ENCODE data around the gene TOMM22. TPM values are rescaled to one million over a fixed set of nuclear protein-coding genes. Genes with fewer than 3 reads are reported as not detected.

The TOMM22 gene
- total and polyA plus RNA-seq, 7 donors = 39.5 to 125 (median 69.1) TPM

DNA sequence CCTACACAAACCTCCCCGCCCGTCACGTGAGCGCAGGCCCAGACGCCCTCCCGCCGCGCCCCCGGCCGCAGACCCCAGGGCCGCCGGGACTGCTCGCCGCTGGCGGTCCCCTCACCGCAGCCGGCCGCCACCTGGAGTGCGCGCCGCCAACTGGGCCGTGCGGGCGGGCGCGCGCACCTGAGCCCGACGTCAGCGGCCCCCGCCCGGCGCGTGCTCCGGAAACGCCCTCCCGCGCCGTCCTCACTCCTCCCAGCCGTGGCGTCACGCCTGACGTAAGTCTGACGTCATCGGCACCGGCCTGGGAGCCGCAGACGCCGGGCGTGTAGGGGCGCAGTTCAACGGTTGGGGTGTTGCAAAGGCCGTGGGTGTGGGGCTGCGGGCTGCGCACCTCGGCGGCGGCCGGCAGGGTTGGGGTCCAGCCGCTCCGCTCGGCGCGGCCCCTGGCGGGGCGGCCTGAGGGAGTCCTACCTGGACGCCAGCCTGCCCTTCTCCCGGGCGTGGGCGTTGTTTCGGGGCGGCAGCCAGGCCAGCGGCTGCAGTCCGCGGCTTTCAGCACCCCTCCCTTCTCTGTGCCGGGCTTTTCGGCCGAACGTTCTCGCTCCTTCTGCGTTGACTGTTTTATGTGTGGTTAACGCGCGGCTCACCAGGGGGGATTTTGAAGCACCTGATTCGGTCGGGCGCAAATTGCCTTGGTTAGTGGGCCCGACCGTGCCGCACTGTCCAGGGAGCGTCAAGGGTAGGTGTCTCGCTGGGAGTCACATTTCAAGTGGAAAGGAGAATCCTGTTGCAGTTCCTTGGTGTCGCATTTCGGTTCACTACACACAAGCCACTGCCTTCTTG is 19.3 kb downstream of the TOMM22 start, which contains the start of gene JOSD1:
TSS of gene JOSD1 (minus strand) at position 155 of the 840 bp plus-strand sequence. CDS start 956 bp downstream, outside the sequence.
- intact Hi-C loops (cut with DNase I) = no loop called here
- DNase-seq = peak; percentile 95 to 97
- Histone ChIP-seq H3K9me3 (no peaks in the 10 kb centered on the region), H3K27me3 (ENCODE audit: insufficient read depth in 3 of 3, low read length in 2 of 3) (no peaks in the 10 kb centered on the region), H3K27ac (peak within 1 kb of the TSS; percentile 98), H3K4me3 (peak within 1 kb of the TSS; percentile 94), H3K36me3 (ENCODE audit: insufficient read depth in 1 of 2, low read depth in 1 of 2) (peaks cover 4 to 21% of the 10 kb centered on the region in 2 donors), H3K4me1 (peaks cover 52% of the 10 kb centered on the region)
- ATAC-seq = peak; percentile 67 to 71 (median 69)
- TF ChIP-seq, protein P1, sequence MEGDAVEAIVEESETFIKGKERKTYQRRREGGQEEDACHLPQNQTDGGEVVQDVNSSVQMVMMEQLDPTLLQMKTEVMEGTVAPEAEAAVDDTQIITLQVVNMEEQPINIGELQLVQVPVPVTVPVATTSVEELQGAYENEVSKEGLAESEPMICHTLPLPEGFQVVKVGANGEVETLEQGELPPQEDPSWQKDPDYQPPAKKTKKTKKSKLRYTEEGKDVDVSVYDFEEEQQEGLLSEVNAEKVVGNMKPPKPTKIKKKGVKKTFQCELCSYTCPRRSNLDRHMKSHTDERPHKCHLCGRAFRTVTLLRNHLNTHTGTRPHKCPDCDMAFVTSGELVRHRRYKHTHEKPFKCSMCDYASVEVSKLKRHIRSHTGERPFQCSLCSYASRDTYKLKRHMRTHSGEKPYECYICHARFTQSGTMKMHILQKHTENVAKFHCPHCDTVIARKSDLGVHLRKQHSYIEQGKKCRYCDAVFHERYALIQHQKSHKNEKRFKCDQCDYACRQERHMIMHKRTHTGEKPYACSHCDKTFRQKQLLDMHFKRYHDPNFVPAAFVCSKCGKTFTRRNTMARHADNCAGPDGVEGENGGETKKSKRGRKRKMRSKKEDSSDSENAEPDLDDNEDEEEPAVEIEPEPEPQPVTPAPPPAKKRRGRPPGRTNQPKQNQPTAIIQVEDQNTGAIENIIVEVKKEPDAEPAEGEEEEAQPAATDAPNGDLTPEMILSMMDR (IDR thresholded peaks at IDR 0.05) = no peak
- WGBS, 3 donors = 1% methylated on average over 55 to 94 of the region's 94 CpGs

DNA sequence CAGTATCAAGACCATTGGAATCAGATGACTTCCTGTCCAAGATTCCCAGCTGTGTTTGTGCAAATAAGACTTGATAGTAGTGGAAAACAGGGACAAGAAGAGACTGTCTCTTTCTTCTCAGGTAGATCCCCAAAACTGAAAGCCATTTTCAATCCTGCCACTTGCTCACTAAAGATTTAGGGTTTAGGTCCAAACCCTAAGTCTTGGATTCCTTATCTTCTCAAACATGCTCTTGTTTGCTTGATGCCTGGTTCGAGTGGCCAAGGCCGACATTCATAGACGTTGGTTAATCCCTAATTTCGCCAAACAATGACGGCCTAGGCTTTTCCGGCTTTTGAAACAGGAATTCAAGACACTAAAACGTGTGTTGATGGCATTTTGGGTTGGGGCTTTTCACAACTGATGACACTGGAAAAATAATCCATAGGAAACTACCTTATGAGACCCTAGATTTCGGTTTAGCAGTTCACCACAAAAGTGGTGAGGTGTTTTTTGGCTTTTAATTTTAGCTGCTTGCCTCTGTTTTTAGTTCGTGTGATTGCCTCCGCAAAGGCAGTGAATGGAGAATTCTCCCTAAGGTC is 23.0 kb downstream of the TOMM22 start:
- TF ChIP-seq, protein P1 (IDR thresholded peaks at IDR 0.05) = no peak
- intact Hi-C loops (cut with DNase I) = no loop called here
- Histone ChIP-seq H3K27me3 (ENCODE audit: insufficient read depth in 3 of 3, low read length in 2 of 3) (no peaks in the 10 kb centered on the region), H3K4me1 (peaks cover 37% of the 10 kb centered on the region), H3K9me3 (no peaks in the 10 kb centered on the region), H3K4me3 (peak overlapping the region; percentile 55), H3K36me3 (ENCODE audit: insufficient read depth in 1 of 2, low read depth in 1 of 2) (peaks cover 0 to 8% of the 10 kb centered on the region in 2 donors), H3K27ac (peak overlapping the region; percentile 89)
- 8 to 10% (median 10%) methylated on average over 10 of the region's 10 CpGs for WGBS, 3 donors
- ATAC-seq (no peak), DNase-seq (no peak)

DNA sequence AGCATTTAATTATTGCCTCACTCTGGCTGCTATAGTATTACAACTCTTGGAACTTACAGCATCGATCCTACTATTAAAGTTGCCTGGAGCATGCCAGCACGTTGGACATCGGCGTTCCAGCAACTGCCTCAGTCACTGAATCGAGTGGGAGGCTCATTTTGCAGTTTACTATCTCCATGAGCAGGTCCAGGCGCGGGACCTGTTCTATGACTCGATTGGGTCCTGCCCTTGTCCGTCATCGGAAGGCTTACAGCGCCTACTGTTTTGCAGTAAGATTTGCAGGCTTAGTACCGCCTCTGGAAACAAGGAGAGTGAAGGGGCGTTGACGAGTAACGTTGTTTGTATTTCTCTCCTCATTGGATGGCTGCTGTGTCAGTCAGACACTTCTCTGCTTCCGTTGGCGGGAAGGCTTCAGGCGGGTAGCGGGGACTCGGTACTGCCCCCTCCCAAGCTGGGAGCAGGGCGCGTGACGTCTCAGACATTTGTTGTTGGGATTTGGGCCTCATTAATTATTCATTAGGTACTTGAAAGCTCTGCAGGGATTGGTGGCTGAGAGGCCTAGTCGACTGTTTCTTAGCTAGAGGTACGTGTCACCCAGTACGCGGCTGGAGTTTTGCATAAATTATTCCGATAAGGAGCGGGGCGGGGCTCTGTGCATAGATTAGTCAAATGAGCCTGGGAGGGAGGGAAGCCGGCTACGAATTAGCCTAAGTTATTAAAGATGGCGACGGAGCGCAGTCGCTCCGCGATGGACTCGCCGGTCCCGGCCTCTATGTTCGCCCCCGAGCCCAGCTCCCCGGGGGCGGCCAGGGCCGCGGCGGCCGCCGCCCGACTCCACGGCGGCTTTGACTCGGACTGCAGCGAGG is 23.7 kb downstream of the TOMM22 start, which contains the start of gene GTPBP1:
TSS of gene GTPBP1 (plus strand) at position 710 of the 866 bp plus-strand sequence. CDS start at position 722, 12 bp downstream.
- ATAC-seq = peak; percentile 86 to 88 (median 87)
- intact Hi-C loops (cut with DNase I) = no loop called here

More for the DNA sequence above, 23.7 kb downstream of the TOMM22 start, which contains the start of gene GTPBP1:
- Histone ChIP-seq H3K36me3 (ENCODE audit: insufficient read depth in 1 of 2, low read depth in 1 of 2) (peaks cover 0 to 15% of the 10 kb centered on the region in 2 donors), H3K27ac (peak within 1 kb of the TSS; percentile 98), H3K4me1 (peaks cover 38% of the 10 kb centered on the region), H3K27me3 (ENCODE audit: insufficient read depth in 3 of 3, low read length in 2 of 3) (no peaks in the 10 kb centered on the region), H3K9me3 (no peaks in the 10 kb centered on the region), H3K4me3 (peak within 1 kb of the TSS; percentile 98)
- DNase-seq = peak; percentile 97 to 99
- TF ChIP-seq, protein P1 (IDR thresholded peaks at IDR 0.05) = no peak
- 0% methylated on average over 49 to 55 of the region's 55 CpGs for WGBS, 3 donors

Data from psoas muscle (tissue), 8 donors.